Fibroblast of the aortic adventitia (primary cell): ENCODE measurements around the gene ETFB. TPM values are rescaled to one million over a fixed set of nuclear protein-coding genes. Genes with fewer than 3 reads are reported as not detected.
A peak's percentile ranks its signal among the peaks of the same experiment; 100 is the strongest.

ENCODE experiments used
- DNase-seq: peaks from one replicate; pipeline ENCODE4 v3.0.0-alpha.2; 2010; ENCODE audit warnings: low read depth
- H3K4me3 ChIP-seq: 2 replicates; pipeline ENCODE4 v1.5.1; 2011; ENCODE audit warnings: low read depth, mild to moderate bottlenecking, control low read depth, low read length, moderate library complexity
- total RNA-seq: library from RNA; depleted of rRNA; stranded (reverse); fragments of >200 nt; gene quantifications from 2 replicates; pipeline ENCODE4 v1.2.3, GENCODE V29; 2012; ENCODE audit warnings: low replicate concordance
- TF ChIP-seq, protein P1 (sequence below): IDR thresholded peaks from 2 replicates; pipeline ENCODE4 v1.5.1; 2011; ENCODE audit warnings: mild to moderate bottlenecking, low read length, control low read depth, inconsistent platforms; ENCODE audit not compliant: insufficient read depth

Gene ETFB
- total RNA-seq, 1 donor = 66.8 TPM

DNA sequence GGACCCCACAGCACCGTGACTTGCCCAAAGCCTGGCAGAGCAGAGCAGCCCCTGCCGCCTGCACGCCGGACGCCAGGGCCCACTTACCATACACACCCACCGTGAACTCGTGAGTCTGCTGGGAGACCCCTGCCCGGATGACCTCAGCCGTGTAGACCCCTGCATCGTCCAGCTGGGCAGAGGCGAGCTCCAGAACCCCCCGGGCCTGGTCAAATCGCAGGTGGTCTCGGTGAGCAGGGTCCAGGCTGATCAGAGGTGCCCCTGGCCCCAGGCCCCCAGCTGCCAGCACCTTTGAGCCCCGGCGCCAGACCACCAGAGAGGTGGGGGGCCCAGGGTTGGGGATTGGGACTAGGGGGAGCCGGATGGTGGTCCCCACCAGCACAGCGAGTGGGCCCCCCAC lies 25.1 kb downstream of the ETFB start:
- TF ChIP-seq, protein P1, sequence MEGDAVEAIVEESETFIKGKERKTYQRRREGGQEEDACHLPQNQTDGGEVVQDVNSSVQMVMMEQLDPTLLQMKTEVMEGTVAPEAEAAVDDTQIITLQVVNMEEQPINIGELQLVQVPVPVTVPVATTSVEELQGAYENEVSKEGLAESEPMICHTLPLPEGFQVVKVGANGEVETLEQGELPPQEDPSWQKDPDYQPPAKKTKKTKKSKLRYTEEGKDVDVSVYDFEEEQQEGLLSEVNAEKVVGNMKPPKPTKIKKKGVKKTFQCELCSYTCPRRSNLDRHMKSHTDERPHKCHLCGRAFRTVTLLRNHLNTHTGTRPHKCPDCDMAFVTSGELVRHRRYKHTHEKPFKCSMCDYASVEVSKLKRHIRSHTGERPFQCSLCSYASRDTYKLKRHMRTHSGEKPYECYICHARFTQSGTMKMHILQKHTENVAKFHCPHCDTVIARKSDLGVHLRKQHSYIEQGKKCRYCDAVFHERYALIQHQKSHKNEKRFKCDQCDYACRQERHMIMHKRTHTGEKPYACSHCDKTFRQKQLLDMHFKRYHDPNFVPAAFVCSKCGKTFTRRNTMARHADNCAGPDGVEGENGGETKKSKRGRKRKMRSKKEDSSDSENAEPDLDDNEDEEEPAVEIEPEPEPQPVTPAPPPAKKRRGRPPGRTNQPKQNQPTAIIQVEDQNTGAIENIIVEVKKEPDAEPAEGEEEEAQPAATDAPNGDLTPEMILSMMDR = no peak
- no peak for DNase-seq
- H3K4me3 ChIP-seq = no peak overlapping the region

DNA sequence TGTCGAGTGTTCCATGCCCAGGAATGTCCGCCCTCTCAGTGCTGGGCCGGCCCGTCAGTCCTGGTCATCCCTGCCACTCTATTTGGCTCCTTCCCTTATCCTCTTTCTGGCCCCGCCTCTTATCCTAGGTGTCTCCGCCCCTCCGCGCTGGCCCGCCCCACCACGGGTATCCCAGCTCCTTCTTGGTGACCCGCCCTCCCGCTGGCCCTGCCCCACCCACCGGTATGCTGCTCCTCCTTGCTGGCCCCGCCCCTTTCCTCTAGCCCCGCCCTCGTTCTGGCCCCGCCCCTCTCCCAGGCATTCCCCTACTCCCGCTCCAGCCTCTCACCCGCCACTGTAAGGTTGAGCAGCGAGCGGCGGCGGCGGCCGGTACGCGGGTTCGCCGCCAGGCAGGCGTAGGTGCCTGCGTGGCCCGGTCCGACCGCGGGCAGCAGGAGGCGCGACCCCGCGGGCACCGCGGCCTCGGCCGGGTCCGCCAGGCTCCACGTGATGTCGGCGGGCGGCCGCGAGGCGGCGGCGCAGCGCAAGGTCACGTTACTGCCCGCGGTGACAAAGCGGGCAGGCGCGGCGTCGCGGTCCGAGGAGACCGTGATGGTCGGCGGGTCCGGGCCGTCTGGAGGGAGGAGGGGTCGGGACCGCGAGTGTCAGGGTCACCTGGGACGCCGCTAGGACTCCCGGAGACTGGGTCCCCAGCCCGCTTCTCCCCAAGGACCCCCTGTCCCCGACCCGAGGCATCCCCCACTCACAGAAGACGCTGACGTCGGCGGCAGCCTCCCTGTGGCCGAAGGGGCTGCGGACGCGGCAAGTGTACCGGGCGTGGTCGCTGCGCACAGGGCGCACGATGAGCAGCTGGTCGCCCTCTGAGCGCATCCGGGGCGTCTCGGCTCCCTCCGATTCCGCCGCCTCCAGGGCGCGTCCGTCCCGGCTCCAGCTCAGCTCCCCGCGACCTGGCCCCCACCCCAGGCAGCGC lies 26.2 kb downstream of the ETFB start:
- peak; percentile 93 for DNase-seq
- TF ChIP-seq, protein P1 = peak; percentile 1
- H3K4me3 ChIP-seq = peak overlapping the region; percentile 74

GRCh38 chr19:51339313-51339686 lies 26.9 kb downstream of the ETFB start:
- H3K4me3 ChIP-seq = peak overlapping the region; percentile 74
- DNase-seq = no peak
- TF ChIP-seq, protein P1 = peak; percentile 8

DNA sequence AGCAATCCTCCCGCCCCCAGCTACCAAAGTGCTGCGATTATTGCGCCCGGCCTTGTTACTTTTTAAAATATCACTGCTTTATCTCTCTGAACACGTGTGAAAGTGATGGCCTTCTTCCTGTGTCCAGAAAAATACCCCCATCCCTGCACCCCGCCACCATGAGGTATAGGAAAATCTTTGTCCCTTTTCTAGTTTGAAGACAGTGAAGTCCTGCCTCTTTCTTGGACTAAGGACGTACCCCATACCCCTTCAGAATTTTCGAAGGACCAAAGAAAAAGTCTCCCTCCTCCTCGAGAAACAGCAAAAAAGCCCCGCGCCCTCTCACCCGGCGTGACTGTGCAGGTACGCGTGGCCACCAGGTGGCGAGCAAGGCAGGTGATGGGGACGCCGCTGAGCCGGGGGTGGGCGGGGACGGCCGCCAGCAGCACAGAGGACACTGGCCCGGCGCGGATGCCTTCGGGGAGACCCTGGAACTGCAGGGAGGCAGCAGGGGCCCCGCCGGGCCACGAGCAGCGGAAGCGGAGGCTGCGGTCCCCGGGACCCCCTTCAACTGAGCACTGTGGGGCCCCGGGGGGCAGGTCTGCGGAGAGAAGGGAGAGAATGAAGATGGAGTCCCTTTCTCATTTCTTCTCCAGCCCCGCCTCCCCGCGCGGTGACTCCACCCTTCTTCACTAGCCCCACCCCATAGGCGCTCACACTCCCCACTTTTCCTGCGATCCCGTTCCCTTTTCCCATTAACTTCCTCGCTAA lies 27.4 kb downstream of the ETFB start:
- H3K4me3 ChIP-seq = peak overlapping the region; percentile 74
- peak; percentile 62 for DNase-seq
- TF ChIP-seq, protein P1 = peak; percentile 73

- no peak overlapping the region for H3K4me3 ChIP-seq
- TF ChIP-seq, protein P1 = no peak
- DNase-seq = no peak
Measured at GRCh38 chr19:51337861-51338562, 28.2 kb downstream of the ETFB start.

- H3K4me3 ChIP-seq = no peak overlapping the region
- DNase-seq = no peak
- TF ChIP-seq, protein P1 = no peak
Measured at GRCh38 chr19:51337141-51337860, 28.9 kb downstream of the ETFB start.
